Panc1 (cell line): ENCODE data around the gene NPB. TPM values are rescaled to one million over a fixed set of nuclear protein-coding genes. Genes with fewer than 3 reads are reported as not detected.

ENCODE experiments used
- ATAC-seq: fragments of 200-7000 bp; cut with Tn5 transposase; 2 replicates; pipeline ENCODE4 v1.9.1; 2020; ENCODE audit warnings: mild to moderate bottlenecking, moderate library complexity
- BruUV-seq: library from RNA; stranded (reverse); fragments of 400-500 nt; replicated peaks from 2 replicates; lab custom pipeline; 2021; lab: Mats Ljungman, UMichigan
- CTCF ChIA-PET: fragments of 300-600 bp; sonication (Branson Sonifier 250); formaldehyde crosslinking; loops from one replicate; lab custom pipeline; 2022; ENCODE audit warnings: antibody characterized with exemption; lab: Charles Lee
- POLR2A ChIA-PET: fragments of 300-600 bp; sonication (Branson Sonifier 250); formaldehyde crosslinking; loops from one replicate; lab custom pipeline; 2022; ENCODE audit warnings: antibody characterized with exemption; lab: Charles Lee
- DNase-seq: peaks from one replicate; pipeline ENCODE4 v3.0.0-alpha.2; 2010; ENCODE audit warnings: low read depth, low spot score
- H3K27ac ChIP-seq: 2 replicates; pipeline ENCODE4 v1.5.1; 2011; ENCODE audit warnings: mild to moderate bottlenecking, low read length, inconsistent platforms
- H3K27me3 ChIP-seq: fragments of 200-500 bp; sonication (Bioruptor generic); 2 replicates; pipeline ENCODE4 v1.6.0; 2014; ENCODE audit warnings: low read length, inconsistent platforms; ENCODE audit not compliant: control insufficient read depth, insufficient read depth
- H3K36me3 ChIP-seq: fragments of 200-500 bp; sonication (Bioruptor generic); 2 replicates; pipeline ENCODE4 v1.5.1; 2014; ENCODE audit warnings: inconsistent platforms, mild to moderate bottlenecking, low read length, moderate library complexity; ENCODE audit not compliant: control insufficient read depth, insufficient read depth
- H3K4me1 ChIP-seq: 2 replicates; pipeline ENCODE4 v1.5.1; 2011; ENCODE audit warnings: inconsistent platforms, mild to moderate bottlenecking, low read length, moderate library complexity; ENCODE audit not compliant: control insufficient read depth, insufficient read depth
- H3K4me3 ChIP-seq, 2 experiments: 2 replicates each; pipeline ENCODE4 v1.5.1; 2011 to 2012; ENCODE audit warnings: low read depth in 2 of 2, low read length in 2 of 2, mild to moderate bottlenecking in 2 of 2, inconsistent platforms in 1 of 2, moderate library complexity in 1 of 2
- H3K9me3 ChIP-seq: fragments of 200-500 bp; sonication (Bioruptor generic); 2 replicates; pipeline ENCODE4 v1.5.1; 2014; ENCODE audit warnings: low read depth, mild to moderate bottlenecking, inconsistent platforms, low read length, moderate library complexity; ENCODE audit not compliant: control insufficient read depth, insufficient read depth
- POLR2AphosphoS5 ChIP-seq: IDR thresholded peaks from 2 replicates; pipeline ENCODE4 v1.6.1; 2012; ENCODE audit warnings: mild to moderate bottlenecking, low read depth, low read length, moderate library complexity
- SIN3A ChIP-seq: IDR thresholded peaks from 2 replicates; pipeline ENCODE4 v1.6.1; 2012; ENCODE audit warnings: low read depth, mild to moderate bottlenecking, low read length, moderate library complexity, borderline replicate concordance; ENCODE audit not compliant: insufficient read depth
- TCF7L2 ChIP-seq: IDR thresholded peaks from 2 replicates; pipeline ENCODE4 v1.6.1; 2011; ENCODE audit warnings: mild to moderate bottlenecking, low read depth, low read length, inconsistent platforms
- in situ Hi-C: cut with HindIII; loops from 2 replicates; pipeline ENCODE4 v1.10.0; 2016; ENCODE audit warnings: low sequenced_read_pairs, low pct_unique_long_range_greater_than_20kb
- intact Hi-C: fragments of 100-400 bp; cut with micrococcal nuclease; formaldehyde crosslinking; loops from one replicate; pipeline ENCODE4 v1.10.0; 2022; ENCODE audit not compliant: unreplicated experiment
- total RNA-seq: library from RNA; stranded (reverse); gene quantifications from one replicate; pipeline ENCODE4 v1.2.1, GENCODE V29; 2021; ENCODE audit not compliant: unreplicated experiment
- TF ChIP-seq, protein P1 (sequence below), 2 experiments: IDR thresholded peaks; 2 replicates each; pipeline ENCODE4 v1.6.1; 2011 to 2012; ENCODE audit warnings: low read depth in 2 of 2, control low read depth in 1 of 2, low read length in 1 of 2, mild to moderate bottlenecking in 1 of 2, moderate library complexity in 1 of 2; ENCODE audit not compliant: insufficient read depth in 1 of 2
- TF ChIP-seq, protein P2 (sequence below): fragments of 450-650 bp; IDR thresholded peaks from 2 replicates; pipeline ENCODE4 v1.5.1; 2017; ENCODE audit warnings: mild to moderate bottlenecking

NPB gene
- total RNA-seq, 1 experiment from 2014 or later = 3.9 TPM

DNA sequence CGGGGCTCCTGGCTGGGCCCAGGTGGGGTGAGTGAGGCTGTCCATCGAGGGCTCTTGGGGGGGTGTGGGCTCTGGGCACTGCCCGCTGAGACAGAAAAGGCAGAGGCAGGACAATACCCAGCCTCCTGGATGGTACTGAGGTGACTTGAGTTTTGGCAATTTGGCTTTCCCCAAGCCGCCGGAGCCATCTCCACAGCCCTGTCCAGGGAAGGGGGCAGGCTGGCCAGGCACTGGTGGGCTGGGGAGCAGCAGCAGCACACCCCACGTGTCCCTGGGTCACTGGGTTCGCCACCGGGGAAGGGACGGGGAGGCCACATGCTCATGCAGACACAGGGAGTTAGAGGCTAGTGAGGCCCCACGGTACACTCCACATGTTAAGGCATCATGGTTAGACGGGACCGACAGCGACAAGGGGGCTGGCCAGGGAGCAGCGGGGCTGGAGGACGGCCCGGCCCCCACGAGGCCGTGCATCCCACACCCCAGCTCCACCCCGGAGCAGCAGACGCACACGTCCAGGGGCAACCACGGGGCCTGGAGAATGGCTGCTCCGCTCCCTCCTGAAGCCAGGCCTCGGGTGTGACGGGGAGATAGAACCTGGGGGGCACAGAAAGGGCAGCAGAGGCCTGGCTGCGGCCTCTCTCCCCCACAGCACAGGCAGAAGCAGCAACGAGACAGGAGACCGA is 33.9 kb upstream of the NPB start:
- TF ChIP-seq, protein P1, sequence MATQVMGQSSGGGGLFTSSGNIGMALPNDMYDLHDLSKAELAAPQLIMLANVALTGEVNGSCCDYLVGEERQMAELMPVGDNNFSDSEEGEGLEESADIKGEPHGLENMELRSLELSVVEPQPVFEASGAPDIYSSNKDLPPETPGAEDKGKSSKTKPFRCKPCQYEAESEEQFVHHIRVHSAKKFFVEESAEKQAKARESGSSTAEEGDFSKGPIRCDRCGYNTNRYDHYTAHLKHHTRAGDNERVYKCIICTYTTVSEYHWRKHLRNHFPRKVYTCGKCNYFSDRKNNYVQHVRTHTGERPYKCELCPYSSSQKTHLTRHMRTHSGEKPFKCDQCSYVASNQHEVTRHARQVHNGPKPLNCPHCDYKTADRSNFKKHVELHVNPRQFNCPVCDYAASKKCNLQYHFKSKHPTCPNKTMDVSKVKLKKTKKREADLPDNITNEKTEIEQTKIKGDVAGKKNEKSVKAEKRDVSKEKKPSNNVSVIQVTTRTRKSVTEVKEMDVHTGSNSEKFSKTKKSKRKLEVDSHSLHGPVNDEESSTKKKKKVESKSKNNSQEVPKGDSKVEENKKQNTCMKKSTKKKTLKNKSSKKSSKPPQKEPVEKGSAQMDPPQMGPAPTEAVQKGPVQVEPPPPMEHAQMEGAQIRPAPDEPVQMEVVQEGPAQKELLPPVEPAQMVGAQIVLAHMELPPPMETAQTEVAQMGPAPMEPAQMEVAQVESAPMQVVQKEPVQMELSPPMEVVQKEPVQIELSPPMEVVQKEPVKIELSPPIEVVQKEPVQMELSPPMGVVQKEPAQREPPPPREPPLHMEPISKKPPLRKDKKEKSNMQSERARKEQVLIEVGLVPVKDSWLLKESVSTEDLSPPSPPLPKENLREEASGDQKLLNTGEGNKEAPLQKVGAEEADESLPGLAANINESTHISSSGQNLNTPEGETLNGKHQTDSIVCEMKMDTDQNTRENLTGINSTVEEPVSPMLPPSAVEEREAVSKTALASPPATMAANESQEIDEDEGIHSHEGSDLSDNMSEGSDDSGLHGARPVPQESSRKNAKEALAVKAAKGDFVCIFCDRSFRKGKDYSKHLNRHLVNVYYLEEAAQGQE (IDR thresholded peaks at IDR 0.05; ENCODE audit: insufficient read depth in 1 of 2, low read depth in 2 of 2, low read length in 1 of 2) = peak in 1 of 2 experiments; percentile 69; a peak in 1 of 4 replicates
- peak; percentile 36 for TF ChIP-seq POLR2AphosphoS5
- TF ChIP-seq, protein P2, sequence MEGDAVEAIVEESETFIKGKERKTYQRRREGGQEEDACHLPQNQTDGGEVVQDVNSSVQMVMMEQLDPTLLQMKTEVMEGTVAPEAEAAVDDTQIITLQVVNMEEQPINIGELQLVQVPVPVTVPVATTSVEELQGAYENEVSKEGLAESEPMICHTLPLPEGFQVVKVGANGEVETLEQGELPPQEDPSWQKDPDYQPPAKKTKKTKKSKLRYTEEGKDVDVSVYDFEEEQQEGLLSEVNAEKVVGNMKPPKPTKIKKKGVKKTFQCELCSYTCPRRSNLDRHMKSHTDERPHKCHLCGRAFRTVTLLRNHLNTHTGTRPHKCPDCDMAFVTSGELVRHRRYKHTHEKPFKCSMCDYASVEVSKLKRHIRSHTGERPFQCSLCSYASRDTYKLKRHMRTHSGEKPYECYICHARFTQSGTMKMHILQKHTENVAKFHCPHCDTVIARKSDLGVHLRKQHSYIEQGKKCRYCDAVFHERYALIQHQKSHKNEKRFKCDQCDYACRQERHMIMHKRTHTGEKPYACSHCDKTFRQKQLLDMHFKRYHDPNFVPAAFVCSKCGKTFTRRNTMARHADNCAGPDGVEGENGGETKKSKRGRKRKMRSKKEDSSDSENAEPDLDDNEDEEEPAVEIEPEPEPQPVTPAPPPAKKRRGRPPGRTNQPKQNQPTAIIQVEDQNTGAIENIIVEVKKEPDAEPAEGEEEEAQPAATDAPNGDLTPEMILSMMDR = no peak
- peak; percentile 17 for TF ChIP-seq SIN3A
- TF ChIP-seq TCF7L2 = peak; percentile 0
- peak; percentile 27 for ATAC-seq
- ChIA-PET CTCF (no interaction called here), POLR2A (no interaction called here)
- Histone ChIP-seq H3K9me3 (no peaks in the 10 kb centered on the region), H3K4me1 (peaks cover 59% of the 10 kb centered on the region), H3K4me3 (no peak overlapping the region), H3K27me3 (no peaks in the 10 kb centered on the region), H3K36me3 (peaks cover 9% of the 10 kb centered on the region; the same call in 1 of the 2 replicates), H3K27ac (peak overlapping the region; percentile 90)
- intact Hi-C loops (loop anchor here (10.0 kb wide), 1 partner anchor 157 kb away; the partner anchor contains the start of genes CENPX and LRRC45), in situ Hi-C loops (no loop called here)
- no peak for DNase-seq
- BruUV-seq = no TSS peak

DNA sequence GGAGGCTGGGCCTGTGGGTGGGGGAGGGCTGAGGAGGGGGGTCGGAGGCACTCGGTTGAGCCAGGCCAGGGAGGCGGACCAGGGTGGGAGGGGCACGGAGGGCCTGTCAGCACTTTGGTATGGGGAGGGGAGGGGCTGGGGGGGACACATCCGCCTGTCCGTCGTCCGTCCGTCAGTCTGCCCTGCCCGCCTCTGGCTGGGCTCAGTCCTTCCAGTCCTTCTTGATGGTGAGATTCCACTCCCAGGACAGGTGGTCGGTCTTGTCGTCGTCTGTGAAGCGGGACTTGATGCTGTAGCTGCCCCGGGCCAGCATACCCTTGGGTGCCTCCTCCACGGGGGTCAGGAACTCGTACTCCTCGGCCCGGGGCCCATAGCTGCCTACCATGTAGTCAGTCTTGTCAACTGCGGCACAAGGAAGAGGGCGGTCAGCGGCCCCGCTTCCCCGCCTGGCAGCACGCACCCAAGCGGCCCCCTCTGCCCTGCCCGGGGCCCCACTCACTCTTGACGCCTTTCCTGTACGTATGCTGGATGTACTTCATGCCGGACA is 33.3 kb upstream of the NPB start:
- intact Hi-C loops (loop anchor here (10.0 kb wide), 1 partner anchor 156 kb away; the partner anchor contains the start of genes CENPX and LRRC45), in situ Hi-C loops (no loop called here)
- Histone ChIP-seq H3K4me3 (peak overlapping the region; percentile 77 to 93), H3K9me3 (no peaks in the 10 kb centered on the region), H3K4me1 (peaks cover 57% of the 10 kb centered on the region), H3K27ac (peak overlapping the region; percentile 98), H3K36me3 (peaks cover 9% of the 10 kb centered on the region; the same call in 1 of the 2 replicates), H3K27me3 (no peaks in the 10 kb centered on the region)
- ChIA-PET POLR2A (interaction anchor here (0.9 kb wide), 1 partner anchor 56 kb away, joined by 3 read pairs; no protein-coding TSS in a partner anchor), CTCF (no interaction called here)
- no peak for DNase-seq
- BruUV-seq = TSS peak; percentile 92
- peak; percentile 32 for ATAC-seq
- TF ChIP-seq TCF7L2 (no peak), POLR2AphosphoS5 (peak; percentile 66), SIN3A (peak; percentile 68; the same call in 1 of the 2 replicates)
- TF ChIP-seq, protein P1 (IDR thresholded peaks at IDR 0.05; ENCODE audit: insufficient read depth in 1 of 2, low read depth in 2 of 2, low read length in 1 of 2) = no peak
